ENCODE data around the gene IQCK.
"Not testable (repeated sequence)": the region's sequence is repeated elsewhere in the genome, so short reads cannot be mapped to it uniquely, and the experiment has no call there.

Gene IQCK

GRCh38 chr16:19710991-19711545 is 7.0 kb upstream of the IQCK start:
- Histone ChIP-seq H3K27me3 (ENCODE audit: insufficient read depth, low read depth, severe bottlenecking) (no peaks in the 10 kb centered on the region), H3K27ac (no peak overlapping the region), H3K36me3 (peaks cover 85% of the 10 kb centered on the region), H3K4me3 (ENCODE audit: low read depth, low read length) (no peak overlapping the region), H3K9me3 (ENCODE audit: severe bottlenecking) (no peaks in the 10 kb centered on the region)
- no peak for DNase-seq
- TF ChIP-seq, protein P1, sequence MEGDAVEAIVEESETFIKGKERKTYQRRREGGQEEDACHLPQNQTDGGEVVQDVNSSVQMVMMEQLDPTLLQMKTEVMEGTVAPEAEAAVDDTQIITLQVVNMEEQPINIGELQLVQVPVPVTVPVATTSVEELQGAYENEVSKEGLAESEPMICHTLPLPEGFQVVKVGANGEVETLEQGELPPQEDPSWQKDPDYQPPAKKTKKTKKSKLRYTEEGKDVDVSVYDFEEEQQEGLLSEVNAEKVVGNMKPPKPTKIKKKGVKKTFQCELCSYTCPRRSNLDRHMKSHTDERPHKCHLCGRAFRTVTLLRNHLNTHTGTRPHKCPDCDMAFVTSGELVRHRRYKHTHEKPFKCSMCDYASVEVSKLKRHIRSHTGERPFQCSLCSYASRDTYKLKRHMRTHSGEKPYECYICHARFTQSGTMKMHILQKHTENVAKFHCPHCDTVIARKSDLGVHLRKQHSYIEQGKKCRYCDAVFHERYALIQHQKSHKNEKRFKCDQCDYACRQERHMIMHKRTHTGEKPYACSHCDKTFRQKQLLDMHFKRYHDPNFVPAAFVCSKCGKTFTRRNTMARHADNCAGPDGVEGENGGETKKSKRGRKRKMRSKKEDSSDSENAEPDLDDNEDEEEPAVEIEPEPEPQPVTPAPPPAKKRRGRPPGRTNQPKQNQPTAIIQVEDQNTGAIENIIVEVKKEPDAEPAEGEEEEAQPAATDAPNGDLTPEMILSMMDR (IDR thresholded peaks at IDR 0.05; ENCODE audit: low read depth, low read length), result no peak

- Histone ChIP-seq H3K4me3 (ENCODE audit: low read depth, low read length) (no peak overlapping the region), H3K9me3 (ENCODE audit: severe bottlenecking) (no peaks in the 10 kb centered on the region), H3K36me3 (peaks cover 83% of the 10 kb centered on the region), H3K27ac (no peak overlapping the region), H3K27me3 (ENCODE audit: insufficient read depth, low read depth, severe bottlenecking) (no peaks in the 10 kb centered on the region)
- TF ChIP-seq, protein P1 (IDR thresholded peaks at IDR 0.05; ENCODE audit: low read depth, low read length), result no peak
- no peak for DNase-seq
Observed at GRCh38 chr16:19711643-19712042, 6.4 kb upstream of the IQCK start.

DNA sequence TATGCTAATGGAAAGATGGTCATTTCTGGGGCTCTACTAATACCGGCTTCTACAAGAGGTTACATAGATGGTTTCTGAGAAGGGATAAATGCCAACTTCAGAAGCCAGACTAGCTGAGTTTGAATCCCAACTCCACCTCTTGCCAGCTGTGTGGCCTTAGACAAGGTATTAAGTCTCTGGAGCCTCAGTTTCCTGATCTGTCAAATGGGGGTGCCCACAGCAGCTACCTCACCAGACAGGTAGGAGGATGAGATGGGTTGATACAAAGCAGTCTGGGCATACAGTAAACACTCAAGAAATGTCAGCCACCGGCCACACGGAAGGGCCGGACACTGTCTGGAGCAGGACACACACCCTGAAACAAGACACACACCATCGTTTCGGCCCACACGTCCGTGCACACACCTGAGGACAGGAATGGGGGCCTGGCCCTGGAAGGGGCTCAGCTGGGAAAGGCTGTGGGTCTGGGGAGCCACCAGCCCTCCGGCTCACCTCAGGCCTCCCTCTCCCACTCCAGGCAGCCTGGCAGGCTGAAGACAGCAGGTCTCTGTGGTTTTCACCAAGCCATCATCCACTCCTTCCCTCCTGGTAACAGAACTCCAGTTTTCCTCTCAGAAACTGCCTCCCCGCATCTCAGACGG is 5.5 kb upstream of the IQCK start:
- Histone ChIP-seq H3K4me3 (ENCODE audit: low read depth, low read length) (no peak overlapping the region), H3K36me3 (peaks cover 76% of the 10 kb centered on the region), H3K27me3 (ENCODE audit: insufficient read depth, low read depth, severe bottlenecking) (no peaks in the 10 kb centered on the region), H3K27ac (no peak overlapping the region), H3K9me3 (ENCODE audit: severe bottlenecking) (no peaks in the 10 kb centered on the region)
- TF ChIP-seq, protein P1 (IDR thresholded peaks at IDR 0.05; ENCODE audit: low read depth, low read length), result no peak
- DNase-seq, result no peak

DNA sequence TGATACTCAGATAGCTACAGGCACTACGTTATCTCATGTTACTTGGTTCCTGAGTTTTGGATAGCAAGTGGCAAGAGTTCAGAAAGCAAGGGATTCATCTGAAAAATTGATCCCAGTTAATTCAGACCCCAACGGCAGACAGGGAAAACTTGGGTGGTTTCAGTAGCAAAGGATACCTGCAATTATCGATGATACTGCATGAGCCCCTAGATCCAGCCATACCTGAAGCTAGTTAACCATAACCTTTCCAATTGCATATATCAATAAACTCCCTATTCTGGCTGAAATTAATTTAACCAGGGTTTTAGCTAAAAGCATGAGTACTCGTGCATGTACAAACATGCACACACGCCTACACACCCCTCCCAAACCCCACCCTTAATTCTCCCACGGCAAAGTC is 4.4 kb upstream of the IQCK start:
- Histone ChIP-seq H3K27ac (no peak overlapping the region), H3K9me3 (ENCODE audit: severe bottlenecking) (no peaks in the 10 kb centered on the region), H3K27me3 (ENCODE audit: insufficient read depth, low read depth, severe bottlenecking) (no peaks in the 10 kb centered on the region), H3K36me3 (peaks cover 68% of the 10 kb centered on the region), H3K4me3 (ENCODE audit: low read depth, low read length) (no peak overlapping the region)
- DNase-seq, result no peak
- TF ChIP-seq, protein P1 (IDR thresholded peaks at IDR 0.05; ENCODE audit: low read depth, low read length), result no peak

- Histone ChIP-seq H3K9me3 (ENCODE audit: severe bottlenecking) (no peaks in the 10 kb centered on the region), H3K36me3 (peaks cover 50% of the 10 kb centered on the region), H3K27me3 (ENCODE audit: insufficient read depth, low read depth, severe bottlenecking) (no peaks in the 10 kb centered on the region), H3K4me3 (ENCODE audit: low read depth, low read length) (no peak overlapping the region), H3K27ac (no peak overlapping the region)
- DNase-seq, result no peak
- TF ChIP-seq, protein P1 (IDR thresholded peaks at IDR 0.05; ENCODE audit: low read depth, low read length), result no peak
Observed at GRCh38 chr16:19715566-19715965, 2.5 kb upstream of the IQCK start.

- Histone ChIP-seq H3K4me3 (ENCODE audit: low read depth, low read length) (no peak overlapping the region), H3K9me3 (ENCODE audit: severe bottlenecking) (no peaks in the 10 kb centered on the region), H3K27me3 (ENCODE audit: insufficient read depth, low read depth, severe bottlenecking) (no peaks in the 10 kb centered on the region), H3K36me3 (peaks cover 47% of the 10 kb centered on the region), H3K27ac (no peak overlapping the region)
- no peak for DNase-seq
- TF ChIP-seq, protein P1 (IDR thresholded peaks at IDR 0.05; ENCODE audit: low read depth, low read length), result no peak
Observed at GRCh38 chr16:19716183-19716582, 1.9 kb upstream of the IQCK start.

GRCh38 chr16:19716728-19717127 is 1.3 kb upstream of the IQCK start:
- H3K4me3 ChIP-seq (ENCODE audit: low read depth, low read length), result peak overlapping the region; percentile 98
- H3K36me3 ChIP-seq, result peaks cover 41% of the 10 kb centered on the region
- not testable (repeated sequence) for H3K9me3 ChIP-seq (ENCODE audit: severe bottlenecking); DNase-seq; H3K27me3 ChIP-seq (ENCODE audit: insufficient read depth, low read depth, severe bottlenecking)
- peak overlapping the region; percentile 92 for H3K27ac ChIP-seq

Measured in WERI-Rb-1 (cell line).